Stimulated activated naive CD4-positive, alpha-beta T cell (primary cell): ENCODE measurements around the gene ESD.
A peak's percentile ranks its signal among the peaks of the same experiment; 100 is the strongest.
"Not testable (repeated sequence)": the region's sequence is repeated elsewhere in the genome, so short reads cannot be mapped to it uniquely, and the experiment has no call there.

Experiments used
- DNase-seq, 6 experiments: peaks; one replicate each; lab custom pipeline; 2025; lab: John Stamatoyannopoulos, UW

The ESD gene

GRCh38 chr13:46795321-46795720 is 1.6 kb downstream of the ESD start:
- DNase-seq, result no peak

DNA sequence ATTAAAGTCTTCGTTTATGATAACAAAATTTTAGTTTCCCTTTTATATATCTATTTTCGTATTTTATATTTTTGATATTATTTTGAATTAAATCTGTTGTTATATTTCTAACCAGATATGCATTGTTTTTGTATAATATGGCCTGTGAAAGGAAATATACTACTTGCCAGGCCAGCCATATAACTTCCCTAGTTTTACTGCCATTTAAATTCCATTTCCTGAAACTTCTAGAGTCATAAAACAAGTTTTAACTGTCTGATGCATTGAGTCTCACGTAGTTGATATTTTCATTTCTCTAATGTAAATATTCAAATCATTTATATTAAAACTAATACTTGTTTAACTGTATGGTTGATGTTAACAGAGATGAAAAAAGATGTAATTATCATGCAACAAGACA is 13.5 kb downstream of the ESD start:
- DNase-seq, result no peak

DNA sequence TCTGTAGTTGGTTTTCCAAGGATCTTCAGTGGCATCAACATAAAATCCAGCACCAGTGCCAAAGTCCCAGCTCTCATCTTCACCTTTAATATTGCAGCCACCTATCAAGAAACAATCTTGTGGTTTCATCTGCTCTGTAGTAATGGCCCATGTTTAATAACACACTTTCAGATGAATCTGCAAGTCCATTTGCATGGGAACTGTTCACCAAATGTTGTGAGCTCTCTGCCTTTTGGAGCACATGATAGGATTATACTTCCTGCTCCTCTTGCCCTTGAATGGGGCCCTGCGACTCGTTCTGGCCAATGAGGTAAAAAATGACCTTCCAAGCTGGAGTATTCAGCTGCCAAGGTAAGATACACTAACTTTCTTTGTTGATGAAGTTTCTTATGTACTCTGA is 14.3 kb downstream of the ESD start:
- DNase-seq, result no peak

GRCh38 chr13:46782066-46782465 is 14.9 kb downstream of the ESD start:
- no peak for DNase-seq

DNA sequence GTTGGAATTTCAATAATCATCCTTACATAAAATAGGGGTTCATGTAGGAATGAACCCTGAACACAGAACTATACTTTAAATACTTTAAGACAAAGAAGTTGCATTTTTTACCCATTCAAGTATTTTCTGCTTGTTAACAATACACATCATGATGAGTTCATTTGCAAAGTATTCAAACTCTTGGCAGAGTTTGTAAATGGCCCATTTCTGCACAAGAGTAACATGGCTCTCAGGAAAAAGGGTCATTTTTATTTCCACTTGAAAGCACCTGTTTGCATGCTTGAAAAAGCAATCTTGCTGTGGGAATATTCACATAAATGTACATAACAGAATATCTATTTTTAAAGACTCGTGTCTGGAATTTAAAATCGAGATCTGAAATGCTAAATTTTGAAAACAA is 18.1 kb downstream of the ESD start:
- DNase-seq, result no peak

GRCh38 chr13:46778095-46778494 is 18.9 kb downstream of the ESD start:
- no peak for DNase-seq

- DNase-seq, result no peak
Measured at GRCh38 chr13:46775385-46776107, 21.4 kb downstream of the ESD start.

DNA sequence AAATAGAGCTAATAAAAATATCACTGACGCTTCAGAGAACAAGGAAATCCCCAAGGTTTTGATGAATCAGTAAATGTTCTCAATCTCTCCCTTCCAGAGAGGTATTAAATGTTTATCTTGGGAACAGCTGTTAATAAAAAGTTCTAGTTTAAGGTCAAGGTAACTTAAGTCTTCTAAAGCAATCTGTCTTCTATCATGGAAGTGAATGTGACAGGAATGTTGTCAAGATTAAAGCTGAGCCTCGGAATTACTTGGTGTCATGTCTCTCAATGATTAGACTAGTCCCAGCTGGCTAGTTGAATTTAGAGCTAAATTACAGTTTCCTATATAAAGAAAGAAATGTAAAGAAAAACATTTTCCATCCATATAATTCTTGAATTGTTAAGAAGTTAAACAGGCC is 23.4 kb downstream of the ESD start:
- DNase-seq, result no peak

- no peak for DNase-seq
Measured at GRCh38 chr13:46771693-46772092, 25.3 kb downstream of the ESD start.

GRCh38 chr13:46769925-46770324 is 27.0 kb downstream of the ESD start:
- not testable (repeated sequence) for DNase-seq

GRCh38 chr13:46761866-46762265 is 35.1 kb downstream of the ESD start:
- no peak for DNase-seq

DNA sequence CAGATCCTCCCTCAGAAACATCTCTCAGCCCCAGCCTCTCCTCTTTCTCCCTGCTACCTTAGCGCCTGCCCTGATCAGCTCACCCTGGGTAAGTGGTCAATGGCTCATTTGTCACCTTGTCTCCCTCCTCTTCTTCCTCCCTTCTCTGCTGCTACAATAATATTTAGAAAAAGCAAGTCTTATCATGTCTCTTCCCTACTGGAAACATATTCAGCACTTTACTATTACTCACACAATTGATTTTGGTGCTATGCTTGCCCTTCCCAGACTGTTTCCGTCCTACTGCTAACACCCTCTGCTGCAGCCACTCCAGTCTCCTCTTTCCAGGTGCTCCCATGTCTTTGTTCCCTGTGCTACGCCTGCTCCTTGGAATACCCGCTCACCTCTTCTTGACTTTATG is 35.8 kb downstream of the ESD start:
- DNase-seq, result no peak

DNA sequence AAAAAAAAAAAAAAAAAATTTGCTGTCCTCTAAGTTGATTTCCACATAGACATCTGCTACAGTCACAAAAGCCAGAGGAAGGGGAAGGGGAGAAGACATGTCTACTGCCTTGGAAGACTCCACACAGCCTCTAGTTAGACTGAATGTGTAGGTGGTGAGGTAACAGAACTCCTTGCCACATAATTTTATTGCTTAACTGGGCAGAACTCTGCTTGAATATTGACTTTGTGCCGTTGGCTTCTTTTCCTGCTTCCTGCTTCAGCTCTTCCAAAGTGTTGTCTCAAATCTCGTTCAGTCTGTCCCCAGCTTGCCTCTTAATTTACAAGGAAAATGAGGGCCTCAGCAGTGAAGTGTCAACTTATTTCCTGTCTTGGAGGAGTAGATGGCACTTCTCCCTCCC is 37.1 kb downstream of the ESD start:
- DNase-seq, result no peak

GRCh38 chr13:46757640-46758039 is 39.3 kb downstream of the ESD start:
- DNase-seq, result no peak

GRCh38 chr13:46756977-46757376 is 40.0 kb downstream of the ESD start:
- DNase-seq, result no peak

- not testable (repeated sequence) for DNase-seq
Measured at GRCh38 chr13:46755508-46755907, 41.5 kb downstream of the ESD start.

GRCh38 chr13:46754812-46755211 is 42.1 kb downstream of the ESD start:
- no peak for DNase-seq

- DNase-seq, result no peak
Measured at GRCh38 chr13:46753917-46754316, 43.0 kb downstream of the ESD start.

- no peak for DNase-seq
Measured at GRCh38 chr13:46753137-46753536, 43.8 kb downstream of the ESD start.

GRCh38 chr13:46751811-46752635 is 44.9 kb downstream of the ESD start:
- peak in 5 of 6 experiments; percentile 1 to 20 (median 2) for DNase-seq

DNA sequence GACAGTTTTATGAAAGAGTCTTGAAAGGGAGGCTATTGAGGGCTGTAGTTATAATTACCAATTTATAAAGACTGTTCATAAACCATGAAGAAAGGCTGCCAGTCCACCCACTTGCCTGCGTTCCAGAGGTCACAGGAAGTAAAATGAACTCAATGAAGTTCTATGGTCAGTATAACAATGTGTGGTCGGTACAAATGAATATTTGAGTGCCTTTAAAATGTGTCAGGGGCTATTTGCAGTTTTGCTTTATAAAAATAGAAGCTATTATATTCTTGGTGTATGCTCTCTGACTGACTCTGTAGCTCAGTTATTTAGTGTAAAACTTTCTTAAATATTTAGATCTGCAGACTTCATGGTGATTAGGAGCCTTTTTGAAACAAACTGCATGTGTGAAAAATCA is 47.0 kb downstream of the ESD start:
- no peak for DNase-seq

DNA sequence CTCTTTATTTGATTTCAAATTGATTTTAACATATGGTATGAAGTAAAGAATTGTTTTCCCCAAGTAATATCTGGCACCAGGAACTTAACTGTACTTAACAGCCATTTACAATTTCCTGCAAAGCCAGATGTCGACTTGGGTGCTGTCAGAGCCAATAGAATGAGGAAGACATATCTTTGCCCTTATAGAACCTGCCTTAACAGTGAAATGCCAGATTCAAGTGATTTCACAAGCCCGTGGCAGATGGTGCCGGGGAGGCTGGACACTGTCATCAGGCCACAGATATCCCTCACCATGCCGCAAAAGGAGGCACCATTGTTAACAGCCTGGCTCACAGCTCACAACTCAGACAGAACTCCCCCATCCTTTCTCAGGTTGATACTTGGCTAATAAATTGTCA is 48.7 kb downstream of the ESD start:
- no peak for DNase-seq

GRCh38 chr13:46747031-46747820 is 49.7 kb downstream of the ESD start:
- no peak for DNase-seq
